Measurements from ENCODE around the gene GALNT14. TPM values are rescaled to one million over a fixed set of nuclear protein-coding genes. Genes with fewer than 3 reads are reported as not detected.

The GALNT14 gene
- total RNA-seq, 1 donor, result not detected

DNA sequence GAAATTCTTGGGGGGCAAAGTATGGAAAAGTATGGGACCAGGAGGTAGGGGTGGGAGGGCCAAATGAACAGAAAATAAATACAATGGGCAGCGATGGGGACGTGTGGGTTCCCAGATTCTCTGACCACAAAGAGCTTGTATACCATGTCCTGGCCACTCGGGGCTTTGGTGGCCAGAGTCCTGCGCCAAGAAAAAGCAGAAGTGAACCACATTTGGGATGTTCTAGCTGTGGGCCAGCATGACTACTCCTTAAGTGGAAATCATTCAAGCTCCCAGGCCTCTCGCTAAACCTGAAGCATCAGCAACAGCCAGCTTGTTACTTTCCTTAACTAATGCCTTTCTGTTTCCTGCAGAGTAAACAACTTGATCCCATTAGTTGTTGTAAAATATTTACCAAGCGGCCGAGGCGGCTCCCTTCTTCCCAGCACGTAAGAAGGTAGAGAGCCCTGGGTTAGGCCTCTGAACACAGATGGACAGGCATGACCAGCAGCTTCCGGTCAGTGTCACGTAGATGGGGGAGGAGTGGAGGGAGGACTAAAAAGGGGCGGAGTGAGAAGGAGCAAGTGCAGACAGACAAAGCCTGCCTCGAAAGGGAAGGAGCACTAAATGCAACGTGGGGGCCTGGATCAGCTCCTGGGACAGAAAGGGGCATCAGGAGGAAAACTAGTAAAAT lies 88.2 kb downstream of the GALNT14 start:
- Histone ChIP-seq H3K36me3 (ENCODE audit: insufficient read depth, low read length) (no peaks in the 10 kb centered on the region), H3K4me1 (ENCODE audit: insufficient read depth, low read length) (no peaks in the 10 kb centered on the region), H3K4me2 (ENCODE audit: insufficient read depth, low read length) (no peak overlapping the region), H3K9me3 (ENCODE audit: low read depth, low read length) (no peaks in the 10 kb centered on the region), H4K20me1 (ENCODE audit: insufficient read depth, low read length) (no peaks in the 10 kb centered on the region), H3K27me3 (ENCODE audit: insufficient read depth, low read length) (no peaks in the 10 kb centered on the region), H3K27ac (ENCODE audit: low read depth, low read length) (no peak overlapping the region), H3K79me2 (ENCODE audit: insufficient read depth, low read length) (no peaks in the 10 kb centered on the region), H3K4me3 (ENCODE audit: insufficient read depth, low read length) (no peak overlapping the region), H2AFZ (ENCODE audit: low read length) (no peak overlapping the region)
- TF ChIP-seq, protein P1, sequence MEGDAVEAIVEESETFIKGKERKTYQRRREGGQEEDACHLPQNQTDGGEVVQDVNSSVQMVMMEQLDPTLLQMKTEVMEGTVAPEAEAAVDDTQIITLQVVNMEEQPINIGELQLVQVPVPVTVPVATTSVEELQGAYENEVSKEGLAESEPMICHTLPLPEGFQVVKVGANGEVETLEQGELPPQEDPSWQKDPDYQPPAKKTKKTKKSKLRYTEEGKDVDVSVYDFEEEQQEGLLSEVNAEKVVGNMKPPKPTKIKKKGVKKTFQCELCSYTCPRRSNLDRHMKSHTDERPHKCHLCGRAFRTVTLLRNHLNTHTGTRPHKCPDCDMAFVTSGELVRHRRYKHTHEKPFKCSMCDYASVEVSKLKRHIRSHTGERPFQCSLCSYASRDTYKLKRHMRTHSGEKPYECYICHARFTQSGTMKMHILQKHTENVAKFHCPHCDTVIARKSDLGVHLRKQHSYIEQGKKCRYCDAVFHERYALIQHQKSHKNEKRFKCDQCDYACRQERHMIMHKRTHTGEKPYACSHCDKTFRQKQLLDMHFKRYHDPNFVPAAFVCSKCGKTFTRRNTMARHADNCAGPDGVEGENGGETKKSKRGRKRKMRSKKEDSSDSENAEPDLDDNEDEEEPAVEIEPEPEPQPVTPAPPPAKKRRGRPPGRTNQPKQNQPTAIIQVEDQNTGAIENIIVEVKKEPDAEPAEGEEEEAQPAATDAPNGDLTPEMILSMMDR (IDR thresholded peaks at IDR 0.05; ENCODE audit: extremely low read depth, low read depth, low read length), result no peak
- DNase-seq (ENCODE audit: insufficient read length, low spot score, missing footprints), result no peak

DNA sequence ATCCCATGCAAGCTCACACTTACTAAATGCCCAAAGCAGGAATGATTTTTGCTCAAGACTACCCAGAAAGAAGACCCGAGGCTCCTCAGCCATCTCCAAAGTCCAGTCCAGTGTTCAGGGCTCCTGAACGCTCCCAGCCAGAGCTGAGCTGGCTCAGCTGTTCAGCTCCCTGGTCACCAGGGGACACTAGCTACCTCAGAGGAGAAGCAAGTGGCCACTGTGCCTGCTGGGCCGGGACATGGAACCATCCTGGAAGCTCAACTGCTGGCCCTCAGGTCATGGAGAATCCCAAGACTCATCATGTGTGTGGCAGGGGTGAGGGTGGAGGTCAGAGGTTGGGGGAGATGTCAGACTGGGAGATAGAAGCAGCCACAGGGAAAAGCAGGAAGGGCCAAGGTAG lies 89.0 kb downstream of the GALNT14 start:
- Histone ChIP-seq H3K27me3 (ENCODE audit: insufficient read depth, low read length) (no peaks in the 10 kb centered on the region), H3K4me2 (ENCODE audit: insufficient read depth, low read length) (no peak overlapping the region), H2AFZ (ENCODE audit: low read length) (no peak overlapping the region), H3K79me2 (ENCODE audit: insufficient read depth, low read length) (no peaks in the 10 kb centered on the region), H4K20me1 (ENCODE audit: insufficient read depth, low read length) (no peaks in the 10 kb centered on the region), H3K27ac (ENCODE audit: low read depth, low read length) (no peak overlapping the region), H3K9me3 (ENCODE audit: low read depth, low read length) (no peaks in the 10 kb centered on the region), H3K4me1 (ENCODE audit: insufficient read depth, low read length) (no peaks in the 10 kb centered on the region), H3K4me3 (ENCODE audit: insufficient read depth, low read length) (no peak overlapping the region), H3K36me3 (ENCODE audit: insufficient read depth, low read length) (no peaks in the 10 kb centered on the region)
- DNase-seq (ENCODE audit: insufficient read length, low spot score, missing footprints), result no peak
- TF ChIP-seq, protein P1 (IDR thresholded peaks at IDR 0.05; ENCODE audit: extremely low read depth, low read depth, low read length), result no peak

DNA sequence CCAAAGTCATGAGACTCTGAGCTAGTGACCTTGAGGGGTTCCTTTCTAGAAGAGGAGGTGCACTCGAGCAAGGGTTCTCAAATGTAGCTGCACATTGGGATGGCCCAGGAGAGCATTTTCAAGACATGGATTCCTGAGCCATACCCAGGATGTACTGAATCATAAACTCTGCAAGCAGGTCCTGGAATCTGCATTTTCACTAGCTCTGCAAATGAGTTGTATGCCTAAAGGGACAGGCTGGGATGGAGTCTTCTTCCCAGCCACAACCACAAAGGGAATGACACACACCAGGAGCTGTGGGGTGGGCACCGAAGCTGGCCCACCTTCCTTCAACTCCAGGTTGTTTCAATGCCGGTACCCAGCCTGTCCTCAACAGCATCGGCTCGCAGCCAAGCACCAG lies 90.6 kb downstream of the GALNT14 start:
- H3K27ac ChIP-seq (ENCODE audit: low read depth, low read length), result no peak overlapping the region
- no peaks in the 10 kb centered on the region for H3K27me3 ChIP-seq (ENCODE audit: insufficient read depth, low read length)
- no peaks in the 10 kb centered on the region for H3K79me2 ChIP-seq (ENCODE audit: insufficient read depth, low read length)
- no peak overlapping the region for H2AFZ ChIP-seq (ENCODE audit: low read length)
- TF ChIP-seq, protein P1 (IDR thresholded peaks at IDR 0.05; ENCODE audit: extremely low read depth, low read depth, low read length), result no peak
- H3K4me1 ChIP-seq (ENCODE audit: insufficient read depth, low read length), result no peaks in the 10 kb centered on the region
- DNase-seq (ENCODE audit: insufficient read length, low spot score, missing footprints), result no peak
- H3K36me3 ChIP-seq (ENCODE audit: insufficient read depth, low read length), result no peaks in the 10 kb centered on the region
- no peaks in the 10 kb centered on the region for H3K9me3 ChIP-seq (ENCODE audit: low read depth, low read length)
- no peak overlapping the region for H3K4me3 ChIP-seq (ENCODE audit: insufficient read depth, low read length)
- H3K4me2 ChIP-seq (ENCODE audit: insufficient read depth, low read length), result no peak overlapping the region
- no peaks in the 10 kb centered on the region for H4K20me1 ChIP-seq (ENCODE audit: insufficient read depth, low read length)

DNA sequence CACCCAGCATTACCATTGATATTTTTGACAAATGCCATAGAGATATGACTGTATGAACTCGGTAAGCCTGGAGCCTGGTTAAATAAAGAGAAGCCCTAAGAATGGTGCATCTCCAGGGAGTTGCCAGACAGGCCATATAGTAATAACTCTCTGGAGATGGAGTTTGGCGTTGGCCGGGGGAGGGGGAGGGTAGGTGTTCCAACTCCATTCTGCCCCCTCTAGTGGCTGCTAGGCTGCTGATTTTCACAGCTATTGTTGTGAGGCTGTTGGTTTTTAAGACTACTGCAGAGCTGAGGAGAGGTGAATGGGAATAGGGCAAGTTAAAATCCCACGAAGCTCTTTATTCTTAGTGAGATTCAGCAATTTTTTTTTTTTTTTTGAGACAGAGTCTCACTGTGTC lies 99.9 kb downstream of the GALNT14 start:
- H3K4me3 ChIP-seq (ENCODE audit: insufficient read depth, low read length), result no peak overlapping the region
- H2AFZ ChIP-seq (ENCODE audit: low read length), result no peak overlapping the region
- no peaks in the 10 kb centered on the region for H4K20me1 ChIP-seq (ENCODE audit: insufficient read depth, low read length)
- no peaks in the 10 kb centered on the region for H3K4me1 ChIP-seq (ENCODE audit: insufficient read depth, low read length)
- H3K27me3 ChIP-seq (ENCODE audit: insufficient read depth, low read length), result no peaks in the 10 kb centered on the region
- H3K9me3 ChIP-seq (ENCODE audit: low read depth, low read length), result no peaks in the 10 kb centered on the region
- no peak overlapping the region for H3K27ac ChIP-seq (ENCODE audit: low read depth, low read length)
- H3K36me3 ChIP-seq (ENCODE audit: insufficient read depth, low read length), result no peaks in the 10 kb centered on the region
- TF ChIP-seq, protein P1 (IDR thresholded peaks at IDR 0.05; ENCODE audit: extremely low read depth, low read depth, low read length), result no peak
- no peak overlapping the region for H3K4me2 ChIP-seq (ENCODE audit: insufficient read depth, low read length)
- no peak for DNase-seq (ENCODE audit: insufficient read length, low spot score, missing footprints)
- H3K79me2 ChIP-seq (ENCODE audit: insufficient read depth, low read length), result no peaks in the 10 kb centered on the region

Data from osteoblast (primary cell).